HG03196 (cell line): ENCODE data around the gene SEC11A.
"Not testable (repeated sequence)": the region's sequence is repeated elsewhere in the genome, so short reads cannot be mapped to it uniquely, and the experiment has no call there.

Experiments
- ATAC-seq: cut with Tn5 transposase; IDR thresholded peaks from one replicate; pipeline ENCODE4 v1.9.1; 2021; ENCODE audit not compliant: unreplicated experiment

The SEC11A gene

GRCh38 chr15:84716036-84716732 is at the start of gene SEC11A:
Gene SEC11A, minus strand, starts transcription at chr15:84716139. Its CDS starts 64 bp downstream, at chr15:84716075.
- ATAC-seq: peak; percentile 93

DNA sequence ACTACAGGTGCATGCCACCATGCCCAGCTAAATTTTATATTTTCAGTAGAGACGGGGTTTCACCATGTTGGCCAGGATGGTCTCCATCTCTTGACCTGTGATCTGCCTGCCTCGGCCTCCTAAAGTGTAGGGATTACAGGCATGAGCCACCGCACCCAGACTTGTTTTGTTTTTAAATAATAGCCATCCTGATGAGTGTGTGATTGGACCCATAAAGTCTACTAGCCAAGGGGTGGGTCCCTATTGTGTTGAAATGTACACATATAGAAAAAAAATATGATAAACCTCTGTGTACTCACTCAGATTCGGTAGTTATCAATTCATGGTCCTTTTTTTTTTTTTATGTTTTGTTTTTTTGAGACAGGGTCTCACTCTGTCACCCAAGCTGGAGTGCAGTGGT is 49.7 kb upstream of the SEC11A start:
- no peak for ATAC-seq

DNA sequence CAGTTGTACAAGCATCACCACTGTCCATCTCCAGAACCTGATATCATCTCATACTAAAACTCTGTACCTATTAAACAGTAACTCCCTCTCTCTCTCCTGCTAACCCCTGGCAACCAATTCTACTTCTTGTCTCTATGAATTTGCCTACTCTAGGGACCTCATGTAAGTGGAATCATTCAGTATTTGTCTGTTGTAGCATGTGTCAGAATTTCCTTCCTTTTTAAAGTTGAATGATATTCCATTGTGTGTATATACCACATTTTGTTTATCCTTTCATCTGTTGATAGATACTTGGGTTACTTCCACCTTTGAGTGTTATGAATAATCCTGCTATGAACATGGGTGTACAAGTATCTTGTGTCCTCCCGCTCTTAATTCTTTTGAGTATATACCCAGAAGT is 49.0 kb upstream of the SEC11A start:
- no peak for ATAC-seq

GRCh38 chr15:84764585-84764984 is 48.6 kb upstream of the SEC11A start:
- ATAC-seq: no peak

DNA sequence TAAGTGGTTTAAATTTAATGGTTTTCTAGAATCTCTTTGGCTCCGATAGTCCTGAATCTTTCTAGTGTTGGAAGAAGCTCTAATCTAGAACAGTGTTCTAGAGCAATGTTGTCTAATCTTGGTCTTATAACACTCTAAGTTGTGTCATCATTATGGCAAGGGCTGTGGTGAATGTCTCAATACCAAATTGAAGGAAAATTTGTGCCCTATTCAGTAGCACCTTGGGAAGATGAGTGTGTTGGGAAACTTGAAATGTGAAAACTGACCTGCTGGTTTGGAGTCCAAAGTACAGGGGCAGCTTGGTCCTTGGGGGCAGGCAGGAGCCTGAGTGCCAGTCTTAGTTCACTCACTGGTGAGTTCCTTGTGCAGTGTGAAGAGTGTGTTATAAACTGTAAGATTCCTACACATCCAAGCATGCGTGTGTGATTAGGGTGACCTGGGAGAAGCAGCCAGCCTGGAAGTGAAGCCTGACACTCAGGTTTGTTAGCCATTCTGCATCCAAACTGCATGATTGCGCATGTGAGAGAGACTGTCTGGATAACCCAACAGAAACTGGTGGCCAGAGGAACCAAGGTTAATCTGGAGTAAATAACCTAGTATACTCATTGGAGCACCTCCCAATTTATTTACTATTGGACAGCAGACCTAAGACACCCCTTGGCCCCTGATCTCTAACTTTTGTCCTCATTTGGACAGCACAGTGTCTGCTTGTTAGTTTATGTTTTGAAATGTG is 47.1 kb upstream of the SEC11A start:
- ATAC-seq: no peak

- ATAC-seq: peak; percentile 44
Measured at GRCh38 chr15:84761607-84762131, 45.7 kb upstream of the SEC11A start.

GRCh38 chr15:84760219-84760618 is 44.3 kb upstream of the SEC11A start:
- ATAC-seq: no peak

DNA sequence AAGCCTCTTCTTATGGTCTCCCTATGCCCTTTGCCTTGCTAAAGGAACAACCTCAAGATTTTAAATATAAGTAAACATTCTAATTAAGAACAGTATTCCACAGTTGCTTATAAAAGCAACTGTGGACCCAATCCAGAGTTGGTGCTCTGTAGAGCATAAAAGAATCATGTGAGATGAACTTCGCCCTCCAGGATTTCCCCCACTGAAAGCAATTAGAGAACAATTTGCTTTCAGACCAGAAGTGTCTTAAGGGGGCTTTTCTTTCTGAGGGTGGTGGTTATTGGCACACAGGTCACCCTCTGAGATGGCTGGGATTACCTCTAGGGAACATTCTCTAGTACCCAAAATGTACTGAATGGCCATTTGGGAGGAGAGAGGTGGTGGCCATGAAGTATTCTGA is 43.1 kb upstream of the SEC11A start:
- ATAC-seq: no peak

DNA sequence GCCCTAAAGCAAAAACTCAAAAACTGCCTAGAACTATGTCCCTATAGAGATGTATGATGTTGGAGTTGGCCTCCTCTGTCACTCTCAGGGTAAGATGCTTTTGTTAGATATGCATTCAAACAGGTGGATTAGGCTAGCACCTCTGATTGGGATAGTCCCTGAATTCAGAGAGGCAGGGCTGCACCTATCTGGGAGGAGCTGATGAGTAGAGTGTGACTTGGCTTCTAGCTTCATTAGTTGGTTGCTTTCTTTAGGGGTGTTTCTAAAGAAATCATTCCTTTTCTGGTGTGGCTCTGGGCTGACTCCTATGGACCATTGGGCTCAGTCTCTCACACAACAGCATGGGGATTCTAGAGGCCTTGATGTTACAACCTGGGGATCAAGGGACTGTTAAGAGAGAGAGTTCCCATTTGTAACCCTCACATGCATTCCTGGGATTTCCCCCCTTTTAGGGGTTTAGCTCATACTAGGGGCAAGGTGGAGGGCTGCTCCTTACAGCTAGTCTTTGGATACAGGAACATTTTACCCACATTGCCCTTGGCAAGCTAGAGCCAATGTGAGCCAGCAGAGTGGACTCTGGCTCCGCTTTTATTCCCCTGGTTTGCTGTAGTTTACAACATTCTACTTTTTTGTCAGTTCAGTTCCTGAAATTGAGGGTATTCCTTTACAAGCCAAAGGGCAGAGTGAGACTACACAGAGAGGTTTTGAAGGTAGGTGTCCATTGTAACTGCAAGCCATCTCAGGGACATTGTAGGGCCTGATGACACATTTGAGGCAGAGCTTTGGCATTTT is 40.0 kb upstream of the SEC11A start:
- ATAC-seq: no peak

DNA sequence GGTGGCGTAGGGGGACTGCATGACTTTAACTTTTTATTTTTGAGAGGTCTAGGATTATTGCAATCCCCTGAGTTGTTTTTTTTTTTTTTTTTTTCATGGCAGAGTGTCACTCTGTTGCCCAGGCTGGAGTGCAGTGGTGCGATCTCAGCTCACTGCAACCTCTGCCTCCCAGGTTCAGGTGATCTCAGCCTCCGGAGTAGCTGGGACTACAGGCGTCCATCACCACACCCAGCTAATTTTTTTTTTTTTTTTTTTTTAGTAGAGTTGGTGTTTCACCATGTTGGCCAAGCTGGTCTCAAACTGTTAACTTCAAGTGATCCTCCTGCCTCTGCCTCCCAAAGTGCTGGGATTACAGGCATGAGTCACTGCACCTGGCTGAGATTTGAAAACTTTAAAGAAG is 39.0 kb upstream of the SEC11A start:
- not testable (repeated sequence) for ATAC-seq

DNA sequence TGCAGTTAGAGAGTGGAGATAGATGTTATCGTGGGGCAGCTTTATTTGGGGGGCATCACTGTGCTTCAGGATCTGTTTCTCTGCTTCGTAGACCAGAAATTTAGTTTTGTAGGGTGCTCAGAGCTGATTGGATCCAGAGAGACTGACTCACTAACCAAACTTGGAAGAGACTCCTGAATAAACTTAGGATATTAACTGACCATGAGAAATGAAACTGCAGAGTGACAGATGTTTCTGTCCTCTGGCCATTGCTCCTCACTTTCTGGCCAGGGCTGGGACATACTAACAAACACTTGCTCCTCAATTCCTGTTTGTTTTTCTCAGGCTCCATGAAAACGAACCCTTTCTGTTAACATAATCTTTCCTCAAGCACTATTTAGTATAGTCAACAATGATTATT is 36.8 kb upstream of the SEC11A start:
- ATAC-seq: no peak

DNA sequence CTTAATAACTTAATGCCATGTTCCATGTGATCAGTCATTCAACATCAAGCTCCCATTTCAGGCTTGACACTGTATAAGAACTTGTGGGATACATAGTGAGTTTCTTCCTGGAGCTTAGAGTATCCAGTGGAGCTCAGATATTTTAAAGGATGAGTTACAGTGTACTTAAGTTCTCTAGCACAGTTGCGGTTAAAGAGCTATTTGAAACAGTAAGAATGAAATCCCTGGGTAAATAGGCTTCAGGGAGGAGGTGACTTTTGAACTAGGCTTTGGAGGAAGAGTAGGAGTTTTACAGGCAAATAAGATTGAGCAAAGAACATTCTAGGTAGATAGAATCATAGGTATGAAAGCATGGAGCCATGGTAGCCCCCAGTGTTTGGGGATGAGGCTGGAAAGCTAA is 36.3 kb upstream of the SEC11A start:
- ATAC-seq: no peak

DNA sequence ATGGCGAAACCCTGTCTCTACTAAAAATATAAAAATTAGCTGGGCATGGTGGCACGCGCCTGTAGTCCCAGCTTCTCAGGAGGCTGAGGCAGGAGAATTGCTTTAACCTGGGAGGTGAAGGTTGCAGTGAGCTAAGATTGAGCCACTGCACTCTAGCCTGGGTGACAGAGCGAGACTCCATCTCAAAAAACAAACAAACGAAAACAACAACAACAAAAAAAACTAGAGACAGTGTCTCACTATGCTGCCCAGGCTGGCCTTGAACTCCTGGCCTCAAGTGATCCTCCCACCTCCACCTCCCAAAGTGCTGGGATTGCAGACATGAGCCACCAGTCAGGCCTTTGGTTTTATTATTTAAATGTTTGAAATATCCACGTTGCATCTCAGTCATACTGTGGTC is 35.8 kb upstream of the SEC11A start:
- not testable (repeated sequence) for ATAC-seq

- no peak for ATAC-seq
Measured at GRCh38 chr15:84750583-84751092, 34.7 kb upstream of the SEC11A start.

GRCh38 chr15:84749111-84749991 is 33.4 kb upstream of the SEC11A start:
- peak; percentile 14 for ATAC-seq

DNA sequence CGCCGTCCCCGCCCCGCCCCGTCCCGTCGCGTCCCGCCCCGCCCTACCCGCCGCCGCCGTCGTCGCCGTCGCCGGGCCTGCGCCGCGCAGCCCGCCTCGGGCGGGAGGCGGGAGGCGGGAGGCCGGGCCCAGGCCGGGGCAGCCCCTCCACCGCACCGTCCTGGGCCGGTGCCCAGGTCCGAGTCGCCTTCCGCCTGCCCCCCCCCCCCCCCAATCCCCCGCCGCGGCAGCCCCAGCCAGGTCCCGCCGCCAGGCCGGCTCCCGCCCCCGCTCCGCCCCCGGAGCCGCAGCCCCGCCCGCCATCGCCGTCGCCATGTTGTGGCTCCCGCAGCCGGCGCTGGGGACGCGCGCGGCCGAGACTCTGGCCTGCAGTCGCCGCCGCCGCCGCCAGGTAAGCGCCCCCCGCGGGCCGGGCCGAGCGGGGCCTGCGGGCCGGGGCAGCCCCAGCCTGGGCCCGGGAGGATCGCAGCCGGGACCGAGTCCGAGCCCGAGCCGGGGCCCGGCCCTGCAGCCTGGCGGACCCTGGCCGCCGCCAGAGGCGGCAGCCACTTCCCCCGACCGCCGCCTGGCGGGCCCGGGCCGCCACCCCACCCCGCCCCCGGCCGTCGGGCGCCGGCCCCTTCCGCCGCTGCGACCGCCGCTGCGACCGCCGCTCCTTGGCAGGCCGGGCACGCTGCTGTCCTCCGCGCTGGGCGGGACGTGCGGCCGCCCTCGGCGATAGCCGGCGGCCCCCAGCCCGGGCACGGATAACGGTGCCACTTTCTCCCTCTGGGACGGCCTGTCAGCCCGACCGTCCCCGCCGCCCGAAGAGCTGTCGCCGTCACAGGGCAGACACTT is 32.6 kb upstream of the SEC11A start, which contains the start of gene ZNF592:
TSS of gene ZNF592 (plus strand) at position 319 of the 837 bp plus-strand sequence. CDS start 34,084 bp downstream, outside the sequence.
- peak; percentile 46 for ATAC-seq

DNA sequence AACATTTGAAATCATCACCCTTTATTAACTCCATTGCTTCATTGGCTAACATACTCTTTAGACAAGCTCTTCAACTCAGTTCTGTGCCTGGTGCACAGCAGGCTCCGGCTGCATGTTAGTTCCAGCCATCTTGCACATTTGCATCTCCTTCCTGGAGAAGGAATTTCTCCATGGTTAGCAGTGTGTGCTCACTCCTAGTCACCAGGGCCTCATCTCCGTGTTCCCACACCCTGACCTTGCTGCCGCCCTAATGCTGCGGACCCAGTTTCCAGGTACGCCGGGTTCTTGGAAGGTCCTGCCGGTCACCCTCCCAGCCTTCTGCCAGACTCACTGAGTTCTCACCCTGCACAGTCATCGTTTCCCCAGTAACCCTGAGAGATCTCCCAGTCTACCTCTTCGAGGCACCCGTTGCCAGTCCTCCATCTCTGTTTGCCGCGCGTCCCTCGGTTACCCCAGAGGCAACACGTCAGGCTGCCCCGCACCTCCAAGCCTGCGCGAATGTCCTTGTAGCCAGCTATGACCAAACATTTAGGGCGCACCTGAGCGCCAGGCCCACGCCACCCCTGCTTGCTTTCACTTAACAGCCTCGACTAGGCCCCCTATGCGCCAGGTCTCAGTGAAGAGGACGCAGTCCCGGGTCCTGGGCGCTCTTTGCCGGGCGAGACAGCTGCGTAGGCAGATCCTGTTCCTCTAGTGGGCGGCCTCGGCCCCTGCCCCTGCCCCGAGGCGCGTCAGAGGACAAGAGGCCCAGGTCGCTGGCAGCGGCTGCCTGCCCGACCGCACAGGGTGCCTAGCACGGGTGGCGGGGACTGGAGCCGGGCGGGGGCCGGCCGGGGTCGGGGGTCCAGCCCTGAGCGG is 31.7 kb upstream of the SEC11A start:
- peak; percentile 41 for ATAC-seq

GRCh38 chr15:84741121-84741520 is 25.2 kb upstream of the SEC11A start:
- no peak for ATAC-seq
